ENCODE results near the gene KIF23. TPM values are rescaled to one million over a fixed set of nuclear protein-coding genes. Genes with fewer than 3 reads are reported as not detected.

The KIF23 gene
- total RNA-seq, 1 donor from 2014 or later = 36.0 TPM

GRCh38 chr15:69486481-69487110, 72.4 kb downstream of the KIF23 start:
- Mint-ChIP-seq H3K4me3 (no peak overlapping the region), H3K9me3 (no peaks in the 10 kb centered on the region), H3K27ac (no peak overlapping the region), H3K4me1 (no peaks in the 10 kb centered on the region), H3K36me3 (ENCODE audit: low read depth) (peaks cover 2% of the 10 kb centered on the region), H3K27me3 (peaks cover 19% of the 10 kb centered on the region)
- intact Hi-C loops (cut with micrococcal nuclease) = no loop called here
- DNase-seq = no peak

- Mint-ChIP-seq H3K9me3 (no peaks in the 10 kb centered on the region), H3K4me1 (no peaks in the 10 kb centered on the region), H3K27me3 (peaks cover 14% of the 10 kb centered on the region), H3K36me3 (ENCODE audit: low read depth) (peaks cover 2% of the 10 kb centered on the region), H3K27ac (no peak overlapping the region), H3K4me3 (no peak overlapping the region)
- DNase-seq = no peak
- intact Hi-C loops (cut with micrococcal nuclease) = no loop called here
These were observed 75.0 kb downstream of the KIF23 start for GRCh38 chr15:69489073-69489571.

GRCh38 chr15:69490356-69491037, 76.3 kb downstream of the KIF23 start:
- Mint-ChIP-seq H3K4me3 (no peak overlapping the region), H3K27ac (no peak overlapping the region), H3K36me3 (ENCODE audit: low read depth) (no peaks in the 10 kb centered on the region), H3K27me3 (peaks cover 12% of the 10 kb centered on the region), H3K4me1 (no peaks in the 10 kb centered on the region), H3K9me3 (no peaks in the 10 kb centered on the region)
- DNase-seq = no peak
- intact Hi-C loops (cut with micrococcal nuclease) = no loop called here

- H3K36me3 Mint-ChIP-seq (ENCODE audit: low read depth) = no peaks in the 10 kb centered on the region
- H3K4me3 Mint-ChIP-seq = no peak overlapping the region
- H3K4me1 Mint-ChIP-seq = no peaks in the 10 kb centered on the region
- DNase-seq = no peak
- peaks cover 12% of the 10 kb centered on the region for H3K27me3 Mint-ChIP-seq
- no peak overlapping the region for H3K27ac Mint-ChIP-seq
- intact Hi-C loops (cut with micrococcal nuclease) = no loop called here
- H3K9me3 Mint-ChIP-seq = no peaks in the 10 kb centered on the region
These were observed 76.9 kb downstream of the KIF23 start for GRCh38 chr15:69491038-69491505.

GRCh38 chr15:69493406-69493805, 79.3 kb downstream of the KIF23 start:
- Mint-ChIP-seq H3K4me1 (peaks cover 15% of the 10 kb centered on the region), H3K9me3 (no peaks in the 10 kb centered on the region), H3K36me3 (ENCODE audit: low read depth) (no peaks in the 10 kb centered on the region), H3K27me3 (peaks cover 11% of the 10 kb centered on the region), H3K27ac (no peak overlapping the region), H3K4me3 (no peak overlapping the region)
- DNase-seq = no peak
- intact Hi-C loops (cut with micrococcal nuclease) = no loop called here

- no peak overlapping the region for H3K27ac Mint-ChIP-seq
- intact Hi-C loops (cut with micrococcal nuclease) = no loop called here
- peaks cover 15% of the 10 kb centered on the region for H3K4me1 Mint-ChIP-seq
- no peak overlapping the region for H3K4me3 Mint-ChIP-seq
- DNase-seq = no peak
- no peaks in the 10 kb centered on the region for H3K36me3 Mint-ChIP-seq (ENCODE audit: low read depth)
- H3K27me3 Mint-ChIP-seq = peaks cover 7% of the 10 kb centered on the region
- H3K9me3 Mint-ChIP-seq = no peaks in the 10 kb centered on the region
These were observed 81.9 kb downstream of the KIF23 start for GRCh38 chr15:69496001-69496400.

GRCh38 chr15:69497076-69497475, 82.9 kb downstream of the KIF23 start:
- Mint-ChIP-seq H3K27ac (no peak overlapping the region), H3K27me3 (peaks cover 6% of the 10 kb centered on the region), H3K36me3 (ENCODE audit: low read depth) (no peaks in the 10 kb centered on the region), H3K4me1 (peaks cover 15% of the 10 kb centered on the region), H3K4me3 (no peak overlapping the region), H3K9me3 (no peaks in the 10 kb centered on the region)
- no peak for DNase-seq
- intact Hi-C loops (cut with micrococcal nuclease) = no loop called here

GRCh38 chr15:69497667-69498066, 83.5 kb downstream of the KIF23 start:
- peak overlapping the region; percentile 62 for H3K27ac Mint-ChIP-seq
- no peaks in the 10 kb centered on the region for H3K36me3 Mint-ChIP-seq (ENCODE audit: low read depth)
- peaks cover 6% of the 10 kb centered on the region for H3K27me3 Mint-ChIP-seq
- H3K4me3 Mint-ChIP-seq = no peak overlapping the region
- H3K9me3 Mint-ChIP-seq = no peaks in the 10 kb centered on the region
- intact Hi-C loops (cut with micrococcal nuclease) = no loop called here
- no peak for DNase-seq
- peaks cover 15% of the 10 kb centered on the region for H3K4me1 Mint-ChIP-seq

Other genes starting within 250 kb of the KIF23 start
- not detected in 2 replicates for gene PAQR5, start 115.4 kb upstream of the KIF23 start, total RNA-seq
- gene RPLP1, start 38.5 kb downstream of the KIF23 start, total RNA-seq = 1,827 and 1,829 TPM in 2 replicates